LNCaP clone FGC (cell line): ENCODE results near the gene ASPG.
"Not testable (repeated sequence)": the region's sequence is repeated elsewhere in the genome, so short reads cannot be mapped to it uniquely, and the experiment has no call there.

Experiments used
- DNase-seq: peaks from one replicate; pipeline ENCODE4 v3.0.0-alpha.2; 2011; ENCODE audit warnings: low read depth
- H3K4me3 ChIP-seq: 2 replicates; pipeline ENCODE4 v1.5.1; 2011; ENCODE audit warnings: mild to moderate bottlenecking, low read depth, low read length, control low read depth
- TF ChIP-seq, protein P1 (sequence below): IDR thresholded peaks from 2 replicates; pipeline ENCODE4 v1.5.1; 2012; ENCODE audit warnings: mild to moderate bottlenecking; ENCODE audit not compliant: control insufficient read depth, insufficient read depth; ENCODE audit errors: extremely low read depth

The ASPG gene

DNA sequence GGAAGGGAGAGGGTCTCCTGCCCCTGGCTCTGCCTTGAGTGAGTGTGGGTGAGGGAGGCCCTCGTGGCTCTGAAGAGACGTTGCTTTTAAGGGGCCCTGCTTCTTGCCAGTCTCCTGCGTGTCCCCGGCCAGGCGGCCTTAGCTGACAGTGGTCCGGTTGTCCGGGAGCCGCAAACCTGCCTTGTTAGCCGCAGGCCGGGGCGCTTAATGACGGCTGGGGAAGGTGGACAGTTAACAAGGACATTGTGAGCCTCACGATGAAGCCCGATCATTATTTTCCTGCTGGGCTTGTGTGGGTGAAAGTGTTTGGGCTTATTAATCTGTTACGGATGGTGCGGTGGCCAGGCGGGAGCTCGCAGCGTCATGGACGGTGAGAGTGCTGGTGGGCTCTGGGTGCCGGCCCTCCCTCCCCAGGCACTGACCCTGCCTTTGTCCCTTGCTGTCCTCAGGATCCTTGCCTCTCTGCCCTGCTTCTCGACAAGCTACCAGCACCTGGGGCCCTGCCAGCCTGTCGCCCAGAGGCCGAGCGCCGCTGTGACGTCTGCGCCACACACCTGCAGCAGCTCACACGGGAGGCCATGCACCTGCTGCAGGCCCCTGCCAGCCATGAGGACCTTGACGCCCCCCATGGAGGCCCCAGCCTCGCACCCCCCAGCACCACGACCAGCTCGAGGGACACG is 66.2 kb downstream of the ASPG start:
- TF ChIP-seq, protein P1, sequence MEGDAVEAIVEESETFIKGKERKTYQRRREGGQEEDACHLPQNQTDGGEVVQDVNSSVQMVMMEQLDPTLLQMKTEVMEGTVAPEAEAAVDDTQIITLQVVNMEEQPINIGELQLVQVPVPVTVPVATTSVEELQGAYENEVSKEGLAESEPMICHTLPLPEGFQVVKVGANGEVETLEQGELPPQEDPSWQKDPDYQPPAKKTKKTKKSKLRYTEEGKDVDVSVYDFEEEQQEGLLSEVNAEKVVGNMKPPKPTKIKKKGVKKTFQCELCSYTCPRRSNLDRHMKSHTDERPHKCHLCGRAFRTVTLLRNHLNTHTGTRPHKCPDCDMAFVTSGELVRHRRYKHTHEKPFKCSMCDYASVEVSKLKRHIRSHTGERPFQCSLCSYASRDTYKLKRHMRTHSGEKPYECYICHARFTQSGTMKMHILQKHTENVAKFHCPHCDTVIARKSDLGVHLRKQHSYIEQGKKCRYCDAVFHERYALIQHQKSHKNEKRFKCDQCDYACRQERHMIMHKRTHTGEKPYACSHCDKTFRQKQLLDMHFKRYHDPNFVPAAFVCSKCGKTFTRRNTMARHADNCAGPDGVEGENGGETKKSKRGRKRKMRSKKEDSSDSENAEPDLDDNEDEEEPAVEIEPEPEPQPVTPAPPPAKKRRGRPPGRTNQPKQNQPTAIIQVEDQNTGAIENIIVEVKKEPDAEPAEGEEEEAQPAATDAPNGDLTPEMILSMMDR: no peak
- no peak for DNase-seq
- no peak overlapping the region for H3K4me3 ChIP-seq

DNA sequence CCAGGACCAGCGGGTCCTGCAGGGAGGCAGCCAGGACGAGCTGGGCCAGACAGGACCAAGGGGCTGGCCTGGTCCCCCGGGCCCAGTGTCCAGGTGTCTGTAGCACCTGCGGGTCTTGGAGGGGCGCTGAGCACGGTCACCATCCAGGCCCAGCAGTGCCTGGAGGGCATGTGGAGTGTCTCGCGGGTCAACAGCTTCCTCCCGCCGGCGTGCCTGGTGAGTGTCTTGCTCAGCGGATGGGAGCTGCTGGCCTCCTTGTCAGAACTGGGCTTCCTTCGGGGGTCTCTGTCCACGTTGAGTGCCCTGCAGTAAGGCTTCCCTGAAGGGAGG is 66.7 kb downstream of the ASPG start:
- H3K4me3 ChIP-seq: no peak overlapping the region
- no peak for DNase-seq
- TF ChIP-seq, protein P1: no peak

DNA sequence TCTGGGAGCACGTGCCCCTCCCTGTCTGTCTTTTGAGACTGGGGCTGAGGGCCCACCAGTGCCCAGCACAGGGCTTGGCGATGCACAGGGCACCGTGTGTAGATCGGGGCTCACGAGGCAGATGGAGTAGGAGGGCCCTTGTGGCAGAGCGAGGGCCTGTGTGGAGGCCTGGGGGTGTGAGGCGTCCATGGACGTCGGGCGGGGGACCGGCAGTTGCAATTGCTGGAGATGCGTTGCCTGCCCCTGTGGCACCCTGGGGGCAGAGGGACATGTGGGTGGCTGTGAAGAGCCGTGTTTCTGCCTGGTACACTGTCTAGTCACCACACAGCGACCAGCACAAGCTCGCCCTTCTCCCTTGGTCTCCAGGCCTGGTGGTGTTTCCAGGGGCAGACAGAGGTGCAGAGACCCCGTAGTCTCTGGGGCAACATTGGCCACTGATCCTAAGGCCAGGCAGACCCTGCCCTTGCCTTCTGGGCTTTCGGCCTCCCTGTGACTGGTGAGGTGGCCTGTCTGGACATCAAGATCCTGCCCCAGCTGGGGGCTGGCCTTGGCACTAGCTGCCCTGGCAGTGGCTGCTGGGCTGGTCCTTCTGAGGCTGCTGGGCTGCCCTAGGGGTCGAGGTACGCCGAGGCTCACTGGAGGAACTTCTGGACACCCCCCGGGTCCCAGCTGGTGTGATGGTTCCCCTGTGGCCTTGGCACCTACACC is 67.3 kb downstream of the ASPG start:
- no peak overlapping the region for H3K4me3 ChIP-seq
- TF ChIP-seq, protein P1: no peak
- no peak for DNase-seq

DNA sequence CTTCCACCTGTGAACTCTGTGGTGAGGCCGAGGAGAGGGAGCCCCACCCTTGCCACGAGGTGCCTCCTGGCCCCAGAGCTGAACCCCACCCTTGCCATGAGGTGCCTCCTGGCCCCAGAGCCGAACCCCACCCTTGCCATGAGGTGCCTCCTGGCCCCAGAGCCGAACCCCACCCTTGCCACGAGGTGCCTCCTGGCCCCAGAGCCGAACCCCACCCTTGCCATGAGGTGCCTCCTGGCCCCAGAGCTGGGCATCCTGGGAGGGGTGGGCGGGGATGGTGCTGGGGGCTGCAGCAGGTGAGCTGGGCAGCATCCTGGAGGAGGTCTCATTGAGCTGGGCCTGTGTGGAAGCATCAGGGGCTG is 67.9 kb downstream of the ASPG start:
- H3K4me3 ChIP-seq, DNase-seq: not testable (repeated sequence)

GRCh38 chr14:104154246-104154645 is 68.7 kb downstream of the ASPG start:
- DNase-seq: no peak

DNA sequence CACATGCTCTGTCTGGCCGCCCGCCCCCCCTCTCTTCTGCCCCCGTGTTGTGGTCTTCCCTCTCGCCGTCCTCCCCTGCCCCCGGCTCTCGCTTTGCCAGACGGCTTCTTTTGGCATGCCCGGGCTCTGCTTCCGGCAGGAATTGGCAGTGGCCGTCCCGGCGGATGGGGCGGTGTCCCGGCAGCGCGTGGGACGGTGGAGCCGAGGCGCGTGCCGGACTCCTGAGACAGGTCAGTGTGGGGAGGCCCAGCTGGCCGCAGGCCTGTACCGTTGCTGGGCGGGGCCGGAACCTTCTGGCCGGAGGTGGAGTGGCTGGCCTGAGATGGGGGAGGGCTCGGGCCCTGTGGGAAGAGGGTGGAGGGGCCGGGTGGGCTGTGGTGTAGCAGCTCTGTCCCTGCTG is 70.0 kb downstream of the ASPG start:
- TF ChIP-seq, protein P1: no peak
- no peak for DNase-seq
- no peak overlapping the region for H3K4me3 ChIP-seq

More at GRCh38 chr14:104154246-104154645, 68.7 kb downstream of the ASPG start:
- TF ChIP-seq, protein P1: no peak
- no peak overlapping the region for H3K4me3 ChIP-seq

GRCh38 chr14:104156142-104156541 is 70.6 kb downstream of the ASPG start:
- TF ChIP-seq, protein P1: no peak
- DNase-seq: no peak

More at GRCh38 chr14:104156142-104156541, 70.6 kb downstream of the ASPG start:
- no peak overlapping the region for H3K4me3 ChIP-seq
